Stomach (tissue), 4 donors: ENCODE measurements around the gene INPP5A.
"Not testable (repeated sequence)": the region's sequence is repeated elsewhere in the genome, so short reads cannot be mapped to it uniquely, and the experiment has no call there.

ENCODE experiments used
- EP300 ChIP-seq: sonication (generic); formaldehyde crosslinking; IDR thresholded peaks from one replicate; pipeline ENCODE4 v1.6.1; 2017; ENCODE audit warnings: antibody characterized with exemption
- POLR2A ChIP-seq, 4 donors: fragments of 450-650 bp; IDR thresholded peaks; one replicate each; pipeline ENCODE4 v1.6.1; 2016; ENCODE audit warnings: antibody characterized with exemption in 4 of 4, control low read depth in 2 of 4, mild to moderate bottlenecking in 1 of 4, moderate library complexity in 1 of 4
- POLR2AphosphoS5 ChIP-seq, 3 donors: sonication (generic); formaldehyde crosslinking; IDR thresholded peaks; one replicate each; pipeline ENCODE4 v1.6.1; 2016; ENCODE audit warnings: antibody characterized with exemption in 3 of 3
- TF ChIP-seq, protein P1 (sequence below), 7 experiments: fragments of 450-650 bp in 4 of 7; fragments of 200-600 bp in 3 of 7; sonication (generic) in 3 of 7; IDR thresholded peaks; one replicate each; pipeline ENCODE4 v1.5.1; 2016 to 2019; ENCODE audit warnings: antibody characterized with exemption in 7 of 7, control low read depth in 2 of 7, mild to moderate bottlenecking in 1 of 7

DNA sequence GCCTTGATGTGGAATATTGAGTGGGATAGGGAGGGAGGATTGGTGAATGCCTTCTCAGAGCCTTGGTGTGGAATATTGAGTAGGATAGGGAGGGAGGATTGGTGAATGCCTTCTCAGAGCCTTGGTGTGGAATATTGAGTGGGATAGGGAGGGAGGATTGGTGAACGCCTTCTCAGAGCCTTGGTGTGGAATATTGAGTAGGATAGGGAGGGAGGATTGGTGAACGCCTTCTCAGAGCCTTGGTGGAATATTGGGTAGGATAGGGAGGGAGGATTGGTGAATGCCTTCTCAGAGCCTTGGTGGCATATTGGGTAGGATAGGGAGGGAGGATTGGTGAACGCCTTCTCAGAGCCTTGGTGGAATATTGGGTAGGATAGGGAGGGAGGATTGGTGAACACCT, 16.0 kb downstream of the INPP5A start:
- TF ChIP-seq, protein P1, sequence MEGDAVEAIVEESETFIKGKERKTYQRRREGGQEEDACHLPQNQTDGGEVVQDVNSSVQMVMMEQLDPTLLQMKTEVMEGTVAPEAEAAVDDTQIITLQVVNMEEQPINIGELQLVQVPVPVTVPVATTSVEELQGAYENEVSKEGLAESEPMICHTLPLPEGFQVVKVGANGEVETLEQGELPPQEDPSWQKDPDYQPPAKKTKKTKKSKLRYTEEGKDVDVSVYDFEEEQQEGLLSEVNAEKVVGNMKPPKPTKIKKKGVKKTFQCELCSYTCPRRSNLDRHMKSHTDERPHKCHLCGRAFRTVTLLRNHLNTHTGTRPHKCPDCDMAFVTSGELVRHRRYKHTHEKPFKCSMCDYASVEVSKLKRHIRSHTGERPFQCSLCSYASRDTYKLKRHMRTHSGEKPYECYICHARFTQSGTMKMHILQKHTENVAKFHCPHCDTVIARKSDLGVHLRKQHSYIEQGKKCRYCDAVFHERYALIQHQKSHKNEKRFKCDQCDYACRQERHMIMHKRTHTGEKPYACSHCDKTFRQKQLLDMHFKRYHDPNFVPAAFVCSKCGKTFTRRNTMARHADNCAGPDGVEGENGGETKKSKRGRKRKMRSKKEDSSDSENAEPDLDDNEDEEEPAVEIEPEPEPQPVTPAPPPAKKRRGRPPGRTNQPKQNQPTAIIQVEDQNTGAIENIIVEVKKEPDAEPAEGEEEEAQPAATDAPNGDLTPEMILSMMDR (IDR thresholded peaks at IDR 0.05), result not testable (repeated sequence)
- not testable (repeated sequence) for TF ChIP-seq POLR2A (IDR thresholded peaks at IDR 0.05); EP300; POLR2AphosphoS5 (IDR thresholded peaks at IDR 0.05)
